Measurements from ENCODE around the gene MKRN3. TPM values are rescaled to one million over a fixed set of nuclear protein-coding genes. Genes with fewer than 3 reads are reported as not detected.

Gene MKRN3
- total RNA-seq, 3 donors from 2014 or later, result 0.61 to 3.6 TPM; not detected in 1

- ATAC-seq, result no peak
- intact Hi-C loops (cut with DNase I, micrococcal nuclease), result no loop called here
- TF ChIP-seq CTCF (IDR thresholded peaks at IDR 0.05), result no peak
Measured at GRCh38 chr15:23578521-23579150, 13.2 kb downstream of the MKRN3 start.

GRCh38 chr15:23588268-23588667 is 22.8 kb downstream of the MKRN3 start:
- H3K4me1 ChIP-seq (ENCODE audit: low read depth), result no peaks in the 10 kb centered on the region

More at GRCh38 chr15:23578521-23579150, 13.2 kb downstream of the MKRN3 start:
- Histone ChIP-seq H3K4me3 (no peak overlapping the region), H3K4me1 (ENCODE audit: low read depth) (no peaks in the 10 kb centered on the region), H3K9me3 (no peaks in the 10 kb centered on the region), H3K36me3 (ENCODE audit: low read depth) (no peaks in the 10 kb centered on the region)
- DNase-seq, result no peak

GRCh38 chr15:23589012-23589411 is 23.5 kb downstream of the MKRN3 start:
- no peaks in the 10 kb centered on the region for H3K9me3 ChIP-seq
- no peak for TF ChIP-seq CTCF (IDR thresholded peaks at IDR 0.05)
- no peak overlapping the region for H3K4me3 ChIP-seq
- H3K36me3 ChIP-seq (ENCODE audit: low read depth), result no peaks in the 10 kb centered on the region
- ATAC-seq (no peak), DNase-seq (no peak)
- intact Hi-C loops (cut with DNase I, micrococcal nuclease), result no loop called here
- no peaks in the 10 kb centered on the region for H3K4me1 ChIP-seq (ENCODE audit: low read depth)

More at GRCh38 chr15:23588268-23588667, 22.8 kb downstream of the MKRN3 start:
- TF ChIP-seq CTCF (IDR thresholded peaks at IDR 0.05), result no peak
- Histone ChIP-seq H3K4me3 (no peak overlapping the region), H3K36me3 (ENCODE audit: low read depth) (no peaks in the 10 kb centered on the region), H3K9me3 (no peaks in the 10 kb centered on the region)
- ATAC-seq (no peak), DNase-seq (no peak)
- intact Hi-C loops (cut with DNase I, micrococcal nuclease), result no loop called here

GRCh38 chr15:23594252-23594770 is 28.8 kb downstream of the MKRN3 start:
- TF ChIP-seq CTCF (IDR thresholded peaks at IDR 0.05), result no peak
- intact Hi-C loops (cut with DNase I, micrococcal nuclease), result no loop called here
- no peaks in the 10 kb centered on the region for H3K9me3 ChIP-seq
- no peaks in the 10 kb centered on the region for H3K36me3 ChIP-seq (ENCODE audit: low read depth)
- DNase-seq, result no peak
- no peak overlapping the region for H3K4me3 ChIP-seq
- no peak for ATAC-seq
- H3K4me1 ChIP-seq (ENCODE audit: low read depth), result no peaks in the 10 kb centered on the region

GRCh38 chr15:23595368-23595767 is 29.9 kb downstream of the MKRN3 start:
- H3K36me3 ChIP-seq (ENCODE audit: low read depth), result no peaks in the 10 kb centered on the region
- no peak for TF ChIP-seq CTCF (IDR thresholded peaks at IDR 0.05)
- intact Hi-C loops (cut with DNase I, micrococcal nuclease), result no loop called here
- no peak for DNase-seq
- no peak for ATAC-seq
- no peaks in the 10 kb centered on the region for H3K4me1 ChIP-seq (ENCODE audit: low read depth)
- no peaks in the 10 kb centered on the region for H3K9me3 ChIP-seq
- H3K4me3 ChIP-seq, result no peak overlapping the region
